ENCODE measurements around the gene NEURL1. TPM values are rescaled to one million over a fixed set of nuclear protein-coding genes. Genes with fewer than 3 reads are reported as not detected.
"Not testable (repeated sequence)": the region's sequence is repeated elsewhere in the genome, so short reads cannot be mapped to it uniquely, and the experiment has no call there.

Gene NEURL1
- total and polyA plus RNA-seq, 12 donors, result 0.05 to 1.0 (median 0.17) TPM; not detected in 3

- DNase-seq (no peak), ATAC-seq (no peak)
- no peak overlapping the region for H3K4me3 ChIP-seq
- H3K9me3 ChIP-seq, result peaks cover 0 to 31% (median 0%) of the 10 kb centered on the region in 11 donors
- H3K36me3 ChIP-seq, result no peaks in the 10 kb centered on the region
- no peak for TF ChIP-seq CTCF (IDR thresholded peaks at IDR 0.05)
- intact Hi-C loops (cut with DNase I), result no loop called here
- H3K27me3 ChIP-seq, result no peaks in the 10 kb centered on the region
- H3K4me1 ChIP-seq, result no peaks in the 10 kb centered on the region
- H3K27ac ChIP-seq, result no peak overlapping the region
These were observed 32.4 kb downstream of the NEURL1 start for GRCh38 chr10:103525901-103526300.

GRCh38 chr10:103527476-103527875 is 34.0 kb downstream of the NEURL1 start:
- H3K27ac ChIP-seq; H3K36me3 ChIP-seq; H3K4me3 ChIP-seq; H3K27me3 ChIP-seq; H3K4me1 ChIP-seq; ATAC-seq; DNase-seq; intact Hi-C loops (cut with DNase I): not testable (repeated sequence)
- 25 to 27% methylated on average over 2 of the region's 2 CpGs for WGBS, 2 donors
- peaks cover 0 to 31% (median 0%) of the 10 kb centered on the region in 11 donors for H3K9me3 ChIP-seq

GRCh38 chr10:103528549-103528948 is 35.0 kb downstream of the NEURL1 start:
- H3K9me3 ChIP-seq, result peaks cover 0 to 31% (median 0%) of the 10 kb centered on the region in 11 donors
- ATAC-seq (no peak), DNase-seq (no peak)
- no peaks in the 10 kb centered on the region for H3K36me3 ChIP-seq
- no peaks in the 10 kb centered on the region for H3K27me3 ChIP-seq
- intact Hi-C loops (cut with DNase I), result no loop called here
- H3K4me1 ChIP-seq, result no peaks in the 10 kb centered on the region
- H3K27ac ChIP-seq, result no peak overlapping the region
- TF ChIP-seq CTCF (IDR thresholded peaks at IDR 0.05), result no peak
- no peak overlapping the region for H3K4me3 ChIP-seq

- intact Hi-C loops (cut with DNase I), result no loop called here
- Histone ChIP-seq H3K9me3 (peaks cover 0 to 34% (median 6%) of the 10 kb centered on the region in 11 donors), H3K4me1 (no peaks in the 10 kb centered on the region), H3K27me3 (no peaks in the 10 kb centered on the region), H3K4me3 (no peak overlapping the region), H3K36me3 (no peaks in the 10 kb centered on the region), H3K27ac (no peak overlapping the region)
- TF ChIP-seq CTCF (IDR thresholded peaks at IDR 0.05), result no peak
- DNase-seq (no peak), ATAC-seq (no peak)
- 93 to 100% methylated on average over 1 of the region's 1 CpG for WGBS, 2 donors
These were observed 36.0 kb downstream of the NEURL1 start for GRCh38 chr10:103529539-103529938.

GRCh38 chr10:103533827-103534226 is 40.3 kb downstream of the NEURL1 start:
- WGBS, 2 donors, result 97 to 98% methylated on average over 7 of the region's 7 CpGs
- intact Hi-C loops (cut with DNase I), result no loop called here
- no peak for ATAC-seq
- no peak for DNase-seq
- Histone ChIP-seq H3K9me3 (peaks cover 0 to 26% (median 6%) of the 10 kb centered on the region in 11 donors), H3K27ac (no peak overlapping the region), H3K4me1 (no peaks in the 10 kb centered on the region), H3K36me3 (no peaks in the 10 kb centered on the region), H3K4me3 (no peak overlapping the region), H3K27me3 (peaks cover 0 to 13% (median 0%) of the 10 kb centered on the region in 7 donors)
- TF ChIP-seq CTCF (IDR thresholded peaks at IDR 0.05), result no peak
